ENCODE measurements around the gene CEACAM18. TPM values are rescaled to one million over a fixed set of nuclear protein-coding genes. Genes with fewer than 3 reads are reported as not detected.

Gene CEACAM18
- total and polyA plus RNA-seq, 2 donors (not counting 3 experiments of a cell fraction or from before 2014, with no cell fraction given) = not detected

DNA sequence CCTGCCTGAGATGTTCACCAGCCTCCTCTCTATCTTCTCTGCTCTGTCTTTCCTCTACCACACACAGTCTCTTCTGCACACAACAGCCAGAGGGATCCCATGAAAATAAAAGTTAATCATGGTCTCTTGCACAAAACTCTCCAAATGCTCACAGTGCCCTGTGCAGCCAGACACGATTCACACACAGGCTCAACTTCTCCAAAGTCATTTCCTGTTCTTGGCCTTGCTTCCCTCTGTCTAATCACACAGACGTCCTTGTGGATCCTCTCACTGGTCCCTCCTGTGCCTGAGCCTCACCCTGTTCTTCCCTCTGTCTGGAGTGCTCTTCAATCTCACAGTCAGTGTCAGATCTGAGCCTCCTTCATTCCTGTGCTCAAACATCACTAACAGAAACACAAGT lies 15.4 kb downstream of the CEACAM18 start:
- dilution Hi-C loops (cut with MboI; ENCODE audit: extremely low pct_ligation_motif_present, low sequenced_read_pairs) = no loop called here
- Histone ChIP-seq H3K27ac (ENCODE audit: insufficient read depth, low read depth, low read length) (no peak overlapping the region), H3K9ac (replicated peaks; ENCODE audit: extremely low read depth, insufficient read depth, low read length) (no peak overlapping the region), H3K4me2 (ENCODE audit: insufficient read depth, low read length) (no peak overlapping the region), H4K20me1 (replicated peaks; ENCODE audit: control insufficient read depth, extremely low read depth, insufficient read depth, low read length) (no peaks in the 10 kb centered on the region), H3K4me3 (replicated peaks in 1 of 3; ENCODE audit: insufficient read depth in 1 of 3, low read depth in 1 of 3, low read length in 3 of 3) (no peak overlapping the region), H3K9me1 (replicated peaks; ENCODE audit: control insufficient read depth, extremely low read depth, insufficient read depth, low read length) (no peaks in the 10 kb centered on the region), H3K79me2 (ENCODE audit: control insufficient read depth, insufficient read depth, low read length) (no peaks in the 10 kb centered on the region), H3K9me3 (replicated peaks; ENCODE audit: control insufficient read depth, insufficient read depth, low read length) (no peaks in the 10 kb centered on the region), H3K27me3 (ENCODE audit: control insufficient read depth in 2 of 2, insufficient read depth in 2 of 2, low read length in 2 of 2) (no peaks in the 10 kb centered on the region), H3K4me1 (ENCODE audit: control insufficient read depth, extremely low read depth, insufficient read depth, low read length) (no peaks in the 10 kb centered on the region), H3K36me3 (ENCODE audit: control insufficient read depth in 2 of 2, extremely low read depth in 1 of 2, insufficient read depth in 2 of 2, low read length in 2 of 2) (no peaks in the 10 kb centered on the region), H2AFZ (ENCODE audit: low read depth, low read length) (no peak overlapping the region)
- BruUV-seq (replicated peaks) = no TSS peak
- ChIA-PET POLR2A (no interaction called here), CTCF (no interaction called here)
- TF ChIP-seq FOS (IDR thresholded peaks at IDR 0.05; ENCODE audit: borderline replicate concordance, insufficient read depth, low read length) = no peak
- TF ChIP-seq, protein P1, sequence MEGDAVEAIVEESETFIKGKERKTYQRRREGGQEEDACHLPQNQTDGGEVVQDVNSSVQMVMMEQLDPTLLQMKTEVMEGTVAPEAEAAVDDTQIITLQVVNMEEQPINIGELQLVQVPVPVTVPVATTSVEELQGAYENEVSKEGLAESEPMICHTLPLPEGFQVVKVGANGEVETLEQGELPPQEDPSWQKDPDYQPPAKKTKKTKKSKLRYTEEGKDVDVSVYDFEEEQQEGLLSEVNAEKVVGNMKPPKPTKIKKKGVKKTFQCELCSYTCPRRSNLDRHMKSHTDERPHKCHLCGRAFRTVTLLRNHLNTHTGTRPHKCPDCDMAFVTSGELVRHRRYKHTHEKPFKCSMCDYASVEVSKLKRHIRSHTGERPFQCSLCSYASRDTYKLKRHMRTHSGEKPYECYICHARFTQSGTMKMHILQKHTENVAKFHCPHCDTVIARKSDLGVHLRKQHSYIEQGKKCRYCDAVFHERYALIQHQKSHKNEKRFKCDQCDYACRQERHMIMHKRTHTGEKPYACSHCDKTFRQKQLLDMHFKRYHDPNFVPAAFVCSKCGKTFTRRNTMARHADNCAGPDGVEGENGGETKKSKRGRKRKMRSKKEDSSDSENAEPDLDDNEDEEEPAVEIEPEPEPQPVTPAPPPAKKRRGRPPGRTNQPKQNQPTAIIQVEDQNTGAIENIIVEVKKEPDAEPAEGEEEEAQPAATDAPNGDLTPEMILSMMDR (IDR thresholded peaks at IDR 0.05; ENCODE audit: extremely low read depth in 1 of 2, insufficient read depth in 1 of 2, low read depth in 1 of 2, low read length in 2 of 2) = no peak
- no peak for TF ChIP-seq GATA2 (IDR thresholded peaks at IDR 0.05; ENCODE audit: insufficient read depth, insufficient read length, low read depth, low read length)
- no peak for TF ChIP-seq JUN (IDR thresholded peaks at IDR 0.05; ENCODE audit: borderline replicate concordance, insufficient read depth, insufficient read length, low read depth)
- no peak for TF ChIP-seq EZH2 (IDR thresholded peaks at IDR 0.05; ENCODE audit: borderline replicate concordance, low read depth, low read length, severe bottlenecking)
- TF ChIP-seq, protein P2, sequence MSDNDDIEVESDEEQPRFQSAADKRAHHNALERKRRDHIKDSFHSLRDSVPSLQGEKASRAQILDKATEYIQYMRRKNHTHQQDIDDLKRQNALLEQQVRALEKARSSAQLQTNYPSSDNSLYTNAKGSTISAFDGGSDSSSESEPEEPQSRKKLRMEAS (IDR thresholded peaks at IDR 0.05; ENCODE audit: insufficient read depth, insufficient read length) = no peak
- no peak for TF ChIP-seq POLR2AphosphoS5 (IDR thresholded peaks at IDR 0.05; ENCODE audit: insufficient read depth, low read depth, low read length)
- TF ChIP-seq MYC (IDR thresholded peaks at IDR 0.05; ENCODE audit: low read depth, low read length) = no peak
- TF ChIP-seq POLR2A (IDR thresholded peaks at IDR 0.05; ENCODE audit: low read depth, low read length) = no peak
- intact Hi-C loops (cut with micrococcal nuclease) = no loop called here
- no peak for DNase-seq (ENCODE audit: low read depth, low spot score)
- no peak for FAIRE-seq
